ENCODE data around the gene GAS2L1. TPM values are rescaled to one million over a fixed set of nuclear protein-coding genes. Genes with fewer than 3 reads are reported as not detected.

GAS2L1 gene
- total RNA-seq, 1 donor from 2014 or later: not detected

GRCh38 chr22:29275819-29276565, 30.5 kb upstream of the GAS2L1 start:
- Mint-ChIP-seq H3K4me3 (no peak overlapping the region), H3K9me3 (no peaks in the 10 kb centered on the region), H3K4me1 (peaks cover 54% of the 10 kb centered on the region), H3K36me3 (ENCODE audit: low read depth) (peaks cover 93% of the 10 kb centered on the region), H3K27me3 (no peaks in the 10 kb centered on the region), H3K27ac (no peak overlapping the region)
- POLR2A ChIA-PET: no interaction called here
- no peak for TF ChIP-seq CTCF (IDR thresholded peaks at IDR 0.05)
- intact Hi-C loops (cut with micrococcal nuclease): no loop called here
- CTCF ChIA-PET: no interaction called here
- DNase-seq (no peak), ATAC-seq (ENCODE audit: low read depth) (no peak)

GRCh38 chr22:29277927-29278326, 28.5 kb upstream of the GAS2L1 start:
- Mint-ChIP-seq H3K9me3 (no peaks in the 10 kb centered on the region), H3K27me3 (no peaks in the 10 kb centered on the region), H3K36me3 (ENCODE audit: low read depth) (peaks cover 94% of the 10 kb centered on the region), H3K4me3 (no peak overlapping the region), H3K27ac (no peak overlapping the region), H3K4me1 (peaks cover 34% of the 10 kb centered on the region)
- no peak for DNase-seq
- no peak for ATAC-seq (ENCODE audit: low read depth)
- no peak for TF ChIP-seq CTCF (IDR thresholded peaks at IDR 0.05)
- CTCF ChIA-PET: no interaction called here
- intact Hi-C loops (cut with micrococcal nuclease): no loop called here
- POLR2A ChIA-PET: interaction anchor here (0.5 to 0.7 kb wide), 2 partner anchors 57 to 218 kb away, joined by 3 read pairs; no protein-coding TSS in a partner anchor

- Mint-ChIP-seq H3K4me3 (no peak overlapping the region), H3K4me1 (no peaks in the 10 kb centered on the region), H3K27me3 (no peaks in the 10 kb centered on the region), H3K36me3 (ENCODE audit: low read depth) (peaks cover 96% of the 10 kb centered on the region), H3K27ac (no peak overlapping the region), H3K9me3 (no peaks in the 10 kb centered on the region)
- CTCF ChIA-PET: interaction anchor here (1.2 kb wide), 1 partner anchor 39 kb away, joined by 3 read pairs; no protein-coding TSS in a partner anchor
- intact Hi-C loops (cut with micrococcal nuclease): no loop called here
- no peak for TF ChIP-seq CTCF (IDR thresholded peaks at IDR 0.05)
- DNase-seq (no peak), ATAC-seq (ENCODE audit: low read depth) (no peak)
- POLR2A ChIA-PET: interaction anchor here (0.7 kb wide), 2 partner anchors 43 to 1042 kb away, joined by 3 to 7 read pairs; no protein-coding TSS in a partner anchor
Observed at GRCh38 chr22:29284196-29284595, 22.3 kb upstream of the GAS2L1 start.

- Mint-ChIP-seq H3K27ac (peak overlapping the region; percentile 30), H3K4me3 (no peak overlapping the region), H3K4me1 (no peaks in the 10 kb centered on the region), H3K36me3 (ENCODE audit: low read depth) (peaks cover 94% of the 10 kb centered on the region), H3K27me3 (no peaks in the 10 kb centered on the region), H3K9me3 (no peaks in the 10 kb centered on the region)
- ChIA-PET CTCF (no interaction called here), POLR2A (interaction anchor here (0.6 kb wide), 1 partner anchor 241 kb away, joined by 3 read pairs; no protein-coding TSS in a partner anchor)
- TF ChIP-seq CTCF (IDR thresholded peaks at IDR 0.05): no peak
- intact Hi-C loops (cut with micrococcal nuclease): loop anchor here (2.0 kb wide), 1 partner anchor 18 kb away; no protein-coding TSS in a partner anchor
- no peak for ATAC-seq (ENCODE audit: low read depth)
- no peak for DNase-seq
Observed at GRCh38 chr22:29288837-29289236, 17.6 kb upstream of the GAS2L1 start.

- DNase-seq: no peak
- no peaks in the 10 kb centered on the region for H3K27me3 Mint-ChIP-seq
- no peaks in the 10 kb centered on the region for H3K4me1 Mint-ChIP-seq
- H3K9me3 Mint-ChIP-seq: no peaks in the 10 kb centered on the region
- no peak for ATAC-seq (ENCODE audit: low read depth)
- ChIA-PET CTCF (no interaction called here), POLR2A (no interaction called here)
- peaks cover 94% of the 10 kb centered on the region for H3K36me3 Mint-ChIP-seq (ENCODE audit: low read depth)
- no peak overlapping the region for H3K4me3 Mint-ChIP-seq
- intact Hi-C loops (cut with micrococcal nuclease): no loop called here
- no peak overlapping the region for H3K27ac Mint-ChIP-seq
- TF ChIP-seq CTCF (IDR thresholded peaks at IDR 0.05): no peak
Observed at GRCh38 chr22:29290061-29290460, 16.4 kb upstream of the GAS2L1 start.

Data from activated B cell treated with CpG ODN at 0.5 μM for 24 hours (primary cell).